ENCODE data around the gene CTBS. TPM values are rescaled to one million over a fixed set of nuclear protein-coding genes. Genes with fewer than 3 reads are reported as not detected.

The CTBS gene
- total RNA-seq, 1 experiment from 2014 or later, result 47.7 TPM

GRCh38 chr1:84506729-84507453 is 67.3 kb downstream of the CTBS start:
- BruUV-seq (replicated peaks), result TSS peak; percentile 85
- in situ Hi-C loops (cut with HindIII; ENCODE audit: low pct_unique_long_range_greater_than_20kb, low sequenced_read_pairs), result no loop called here
- H3K4me1 ChIP-seq (ENCODE audit: control insufficient read depth, insufficient read depth, low read length), result peaks cover 26% of the 10 kb centered on the region
- DNase-seq (ENCODE audit: low read depth, low spot score) (no peak), ATAC-seq (no peak)
- peak overlapping the region; percentile 98 for H3K27ac ChIP-seq (ENCODE audit: low read length)
- peaks cover 4% of the 10 kb centered on the region; the same call in 1 of the 2 replicates for H3K9me3 ChIP-seq (ENCODE audit: control insufficient read depth, insufficient read depth, low read depth, low read length)
- POLR2A ChIA-PET, result interaction anchor here (0.6 to 2.2 kb wide), 7 partner anchors 27 to 1938 kb away, joined by 3 to 11 read pairs (median 5); partner anchors contain the start of gene CTBS
- CTCF ChIA-PET, result interaction anchor here (0.9 to 1.5 kb wide), 3 partner anchors 20 to 250 kb away, joined by 3 to 11 read pairs (median 3); no protein-coding TSS in a partner anchor
- H3K27me3 ChIP-seq (ENCODE audit: control insufficient read depth, insufficient read depth, low read length), result no peaks in the 10 kb centered on the region
- H3K36me3 ChIP-seq (ENCODE audit: control insufficient read depth, insufficient read depth, low read length), result peaks cover 3% of the 10 kb centered on the region; the same call in 1 of the 2 replicates
- intact Hi-C loops (cut with micrococcal nuclease; ENCODE audit: unreplicated experiment), result loop anchor here (2.0 to 5.0 kb wide), 2 partner anchors 66 to 245 kb away; no protein-coding TSS in a partner anchor
- peak overlapping the region; percentile 79 to 91 for H3K4me3 ChIP-seq (ENCODE audit: low read depth in 2 of 2, low read length in 2 of 2)
- TF ChIP-seq REST (IDR thresholded peaks at IDR 0.05; ENCODE audit: insufficient read depth in 1 of 2, low read depth in 2 of 2, low read length in 1 of 2), result no peak; a peak in 1 of 4 replicates
- 0 out of 2 replicates have a peak, but pooled peaks have one; percentile 89 for TF ChIP-seq SIN3A (IDR thresholded peaks at IDR 0.05; ENCODE audit: borderline replicate concordance, insufficient read depth, low read depth, low read length)

- no peaks in the 10 kb centered on the region for H3K27me3 ChIP-seq (ENCODE audit: control insufficient read depth, insufficient read depth, low read length)
- peak; percentile 95 for ATAC-seq
- H3K4me1 ChIP-seq (ENCODE audit: control insufficient read depth, insufficient read depth, low read length), result peaks cover 32% of the 10 kb centered on the region
- no TSS peak for BruUV-seq (replicated peaks)
- DNase-seq (ENCODE audit: low read depth, low spot score), result peak; percentile 94
- peak within 1 kb of the TSS; percentile 98 for H3K27ac ChIP-seq (ENCODE audit: low read length)
- peak within 1 kb of the TSS; percentile 79 to 91 for H3K4me3 ChIP-seq (ENCODE audit: low read depth in 2 of 2, low read length in 2 of 2)
- in situ Hi-C loops (cut with HindIII; ENCODE audit: low pct_unique_long_range_greater_than_20kb, low sequenced_read_pairs), result no loop called here
- POLR2A ChIA-PET, result interaction anchor here (0.7 to 2.2 kb wide), 11 partner anchors 14 to 934 kb away, joined by 3 to 11 read pairs (median 3); partner anchors contain the start of genes CTBS and PRKACB
- H3K36me3 ChIP-seq (ENCODE audit: control insufficient read depth, insufficient read depth, low read length), result peaks cover 6% of the 10 kb centered on the region
- intact Hi-C loops (cut with micrococcal nuclease; ENCODE audit: unreplicated experiment), result loop anchor here (2.0 to 5.0 kb wide), 2 partner anchors 67 to 246 kb away; no protein-coding TSS in a partner anchor
- no peak for TF ChIP-seq CTCF (IDR thresholded peaks at IDR 0.05)
- peak; percentile 98 for TF ChIP-seq POLR2AphosphoS5 (IDR thresholded peaks at IDR 0.05; ENCODE audit: low read depth, low read length)
- 0 out of 2 replicates have a peak, but pooled peaks have one; percentile 90 for TF ChIP-seq SIN3A (IDR thresholded peaks at IDR 0.05; ENCODE audit: borderline replicate concordance, insufficient read depth, low read depth, low read length)
- CTCF ChIA-PET, result interaction anchor here (0.6 to 1.5 kb wide), 5 partner anchors 21 to 251 kb away, joined by 3 to 11 read pairs (median 3); partner anchors contain the start of gene RPF1
- H3K9me3 ChIP-seq (ENCODE audit: control insufficient read depth, insufficient read depth, low read depth, low read length), result peaks cover 4% of the 10 kb centered on the region; the same call in 1 of the 2 replicates
Measured at GRCh38 chr1:84506002-84506728, 68.1 kb downstream of the CTBS start, which contains the start of the genes GNG5 and SPATA1. TSS of gene GNG5 (minus strand) at chr1:84506581. CDS start at chr1:84506091, 490 bp downstream. TSS of gene SPATA1 (plus strand) at chr1:84506386. CDS start at chr1:84516360, 9,974 bp downstream.

All from Panc1 (cell line).